ENCODE data around the gene GPD2.

Gene GPD2

GRCh38 chr2:156472686-156473085, 36.5 kb downstream of the GPD2 start:
- Histone ChIP-seq H3K4me3 (ENCODE audit: low read depth in 1 of 5, low read length in 5 of 5) (no peak overlapping the region), H3K9me3 (ENCODE audit: control insufficient read depth in 5 of 5, low read length in 5 of 5) (no peaks in the 10 kb centered on the region), H3K27ac (ENCODE audit: low read depth, low read length) (no peak overlapping the region), H3K27me3 (ENCODE audit: control insufficient read depth in 5 of 5, insufficient read depth in 4 of 5, low read length in 5 of 5) (no peaks in the 10 kb centered on the region), H3K36me3 (ENCODE audit: control insufficient read depth in 5 of 5, insufficient read depth in 5 of 5, low read length in 5 of 5) (peaks cover 0 to 4% (median 0%) of the 10 kb centered on the region in 5 donors), H3K9ac (ENCODE audit: low read length in 5 of 5) (no peak overlapping the region), H3K4me1 (ENCODE audit: control insufficient read depth in 5 of 5, insufficient read depth in 5 of 5, low read length in 5 of 5) (peaks cover 0 to 24% (median 22%) of the 10 kb centered on the region in 5 donors)

GRCh38 chr2:156473445-156473844, 37.3 kb downstream of the GPD2 start:
- H3K27me3 ChIP-seq (ENCODE audit: control insufficient read depth in 5 of 5, insufficient read depth in 4 of 5, low read length in 5 of 5), result no peaks in the 10 kb centered on the region
- H3K9ac ChIP-seq (ENCODE audit: low read length in 5 of 5), result no peak overlapping the region
- H3K4me3 ChIP-seq (ENCODE audit: low read depth in 1 of 5, low read length in 5 of 5), result no peak overlapping the region
- H3K36me3 ChIP-seq (ENCODE audit: control insufficient read depth in 5 of 5, insufficient read depth in 5 of 5, low read length in 5 of 5), result peaks cover 0 to 5% (median 0%) of the 10 kb centered on the region in 5 donors
- H3K4me1 ChIP-seq (ENCODE audit: control insufficient read depth in 5 of 5, insufficient read depth in 5 of 5, low read length in 5 of 5), result peaks cover 0 to 17% (median 15%) of the 10 kb centered on the region in 5 donors
- no peaks in the 10 kb centered on the region for H3K9me3 ChIP-seq (ENCODE audit: control insufficient read depth in 5 of 5, low read length in 5 of 5)
- no peak overlapping the region for H3K27ac ChIP-seq (ENCODE audit: low read depth, low read length)

GRCh38 chr2:156474401-156474800, 38.2 kb downstream of the GPD2 start:
- H3K27ac ChIP-seq (ENCODE audit: low read depth, low read length), result no peak overlapping the region
- H3K9ac ChIP-seq (ENCODE audit: low read length in 5 of 5), result no peak overlapping the region
- no peaks in the 10 kb centered on the region for H3K9me3 ChIP-seq (ENCODE audit: control insufficient read depth in 5 of 5, low read length in 5 of 5)
- H3K27me3 ChIP-seq (ENCODE audit: control insufficient read depth in 5 of 5, insufficient read depth in 4 of 5, low read length in 5 of 5), result no peaks in the 10 kb centered on the region
- peaks cover 0 to 17% (median 15%) of the 10 kb centered on the region in 5 donors for H3K4me1 ChIP-seq (ENCODE audit: control insufficient read depth in 5 of 5, insufficient read depth in 5 of 5, low read length in 5 of 5)
- no peak overlapping the region for H3K4me3 ChIP-seq (ENCODE audit: low read depth in 1 of 5, low read length in 5 of 5)
- H3K36me3 ChIP-seq (ENCODE audit: control insufficient read depth in 5 of 5, insufficient read depth in 5 of 5, low read length in 5 of 5), result peaks cover 0 to 5% (median 0%) of the 10 kb centered on the region in 5 donors

GRCh38 chr2:156476021-156476849, 40.1 kb downstream of the GPD2 start:
- no peak overlapping the region for H3K9ac ChIP-seq (ENCODE audit: low read length in 5 of 5)
- H3K27ac ChIP-seq (ENCODE audit: low read depth, low read length), result peak overlapping the region; percentile 6
- H3K9me3 ChIP-seq (ENCODE audit: control insufficient read depth in 5 of 5, low read length in 5 of 5), result no peaks in the 10 kb centered on the region
- no peak overlapping the region for H3K4me3 ChIP-seq (ENCODE audit: low read depth in 1 of 5, low read length in 5 of 5)
- H3K27me3 ChIP-seq (ENCODE audit: control insufficient read depth in 5 of 5, insufficient read depth in 4 of 5, low read length in 5 of 5), result no peaks in the 10 kb centered on the region
- peaks cover 0 to 5% (median 3%) of the 10 kb centered on the region in 5 donors for H3K36me3 ChIP-seq (ENCODE audit: control insufficient read depth in 5 of 5, insufficient read depth in 5 of 5, low read length in 5 of 5)
- peaks cover 0 to 12% (median 8%) of the 10 kb centered on the region in 5 donors for H3K4me1 ChIP-seq (ENCODE audit: control insufficient read depth in 5 of 5, insufficient read depth in 5 of 5, low read length in 5 of 5)

- Histone ChIP-seq H3K4me3 (ENCODE audit: low read depth in 1 of 5, low read length in 5 of 5) (no peak overlapping the region), H3K9me3 (ENCODE audit: control insufficient read depth in 5 of 5, low read length in 5 of 5) (no peaks in the 10 kb centered on the region), H3K27me3 (ENCODE audit: control insufficient read depth in 5 of 5, insufficient read depth in 4 of 5, low read length in 5 of 5) (no peaks in the 10 kb centered on the region), H3K4me1 (ENCODE audit: control insufficient read depth in 5 of 5, insufficient read depth in 5 of 5, low read length in 5 of 5) (peaks cover 0 to 6% (median 3%) of the 10 kb centered on the region in 5 donors), H3K9ac (ENCODE audit: low read length in 5 of 5) (no peak overlapping the region), H3K36me3 (ENCODE audit: control insufficient read depth in 5 of 5, insufficient read depth in 5 of 5, low read length in 5 of 5) (peaks cover 0 to 5% (median 3%) of the 10 kb centered on the region in 5 donors), H3K27ac (ENCODE audit: low read depth, low read length) (no peak overlapping the region)
These were observed 40.6 kb downstream of the GPD2 start for GRCh38 chr2:156476850-156477206.

- H3K36me3 ChIP-seq (ENCODE audit: control insufficient read depth in 5 of 5, insufficient read depth in 5 of 5, low read length in 5 of 5), result peaks cover 0 to 5% (median 3%) of the 10 kb centered on the region in 5 donors
- no peak overlapping the region for H3K4me3 ChIP-seq (ENCODE audit: low read depth in 1 of 5, low read length in 5 of 5)
- H3K9me3 ChIP-seq (ENCODE audit: control insufficient read depth in 5 of 5, low read length in 5 of 5), result no peaks in the 10 kb centered on the region
- H3K27ac ChIP-seq (ENCODE audit: low read depth, low read length), result no peak overlapping the region
- H3K4me1 ChIP-seq (ENCODE audit: control insufficient read depth in 5 of 5, insufficient read depth in 5 of 5, low read length in 5 of 5), result peaks cover 0 to 5% (median 0%) of the 10 kb centered on the region in 5 donors
- no peak overlapping the region for H3K9ac ChIP-seq (ENCODE audit: low read length in 5 of 5)
- H3K27me3 ChIP-seq (ENCODE audit: control insufficient read depth in 5 of 5, insufficient read depth in 4 of 5, low read length in 5 of 5), result no peaks in the 10 kb centered on the region
These were observed 44.2 kb downstream of the GPD2 start for GRCh38 chr2:156480376-156480775.

- Histone ChIP-seq H3K36me3 (ENCODE audit: control insufficient read depth in 5 of 5, insufficient read depth in 5 of 5, low read length in 5 of 5) (peaks cover 0 to 5% (median 3%) of the 10 kb centered on the region in 5 donors), H3K9ac (ENCODE audit: low read length in 5 of 5) (no peak overlapping the region), H3K27ac (ENCODE audit: low read depth, low read length) (no peak overlapping the region), H3K4me3 (ENCODE audit: low read depth in 1 of 5, low read length in 5 of 5) (no peak overlapping the region), H3K4me1 (ENCODE audit: control insufficient read depth in 5 of 5, insufficient read depth in 5 of 5, low read length in 5 of 5) (peaks cover 0 to 5% (median 0%) of the 10 kb centered on the region in 5 donors), H3K9me3 (ENCODE audit: control insufficient read depth in 5 of 5, low read length in 5 of 5) (no peaks in the 10 kb centered on the region), H3K27me3 (ENCODE audit: control insufficient read depth in 5 of 5, insufficient read depth in 4 of 5, low read length in 5 of 5) (no peaks in the 10 kb centered on the region)
These were observed 45.1 kb downstream of the GPD2 start for GRCh38 chr2:156481312-156481711.

- Histone ChIP-seq H3K9me3 (ENCODE audit: control insufficient read depth in 5 of 5, low read length in 5 of 5) (no peaks in the 10 kb centered on the region), H3K27ac (ENCODE audit: low read depth, low read length) (no peak overlapping the region), H3K27me3 (ENCODE audit: control insufficient read depth in 5 of 5, insufficient read depth in 4 of 5, low read length in 5 of 5) (no peaks in the 10 kb centered on the region), H3K4me3 (ENCODE audit: low read depth in 1 of 5, low read length in 5 of 5) (no peak overlapping the region), H3K4me1 (ENCODE audit: control insufficient read depth in 5 of 5, insufficient read depth in 5 of 5, low read length in 5 of 5) (no peaks in the 10 kb centered on the region), H3K36me3 (ENCODE audit: control insufficient read depth in 5 of 5, insufficient read depth in 5 of 5, low read length in 5 of 5) (peaks cover 0 to 4% (median 0%) of the 10 kb centered on the region in 5 donors), H3K9ac (ENCODE audit: low read length in 5 of 5) (no peak overlapping the region)
These were observed 47.6 kb downstream of the GPD2 start for GRCh38 chr2:156483741-156484173.

DNA sequence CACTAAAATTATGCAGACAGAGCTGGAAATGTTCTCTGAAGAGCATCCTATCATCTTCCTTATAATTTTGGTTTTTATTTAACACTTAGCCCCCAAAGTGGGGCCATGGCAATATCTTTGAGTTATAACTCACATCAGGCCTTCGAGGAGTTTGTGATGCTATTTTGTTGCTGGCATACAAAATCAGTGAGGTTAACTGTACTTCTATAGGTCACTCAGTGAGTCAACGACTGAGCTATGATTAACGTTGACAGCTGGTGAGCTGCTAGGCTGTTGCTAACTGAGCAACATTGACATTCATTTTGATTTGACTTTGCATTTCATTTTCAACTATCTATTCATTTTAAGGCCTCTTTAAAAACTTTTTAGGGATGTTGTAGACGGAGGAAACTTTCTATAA, 50.0 kb downstream of the GPD2 start:
- Histone ChIP-seq H3K9me3 (ENCODE audit: control insufficient read depth in 5 of 5, low read length in 5 of 5) (no peaks in the 10 kb centered on the region), H3K27ac (ENCODE audit: low read depth, low read length) (no peak overlapping the region), H3K4me3 (ENCODE audit: low read depth in 1 of 5, low read length in 5 of 5) (no peak overlapping the region), H3K9ac (ENCODE audit: low read length in 5 of 5) (no peak overlapping the region), H3K36me3 (ENCODE audit: control insufficient read depth in 5 of 5, insufficient read depth in 5 of 5, low read length in 5 of 5) (no peaks in the 10 kb centered on the region), H3K27me3 (ENCODE audit: control insufficient read depth in 5 of 5, insufficient read depth in 4 of 5, low read length in 5 of 5) (no peaks in the 10 kb centered on the region), H3K4me1 (ENCODE audit: control insufficient read depth in 5 of 5, insufficient read depth in 5 of 5, low read length in 5 of 5) (no peaks in the 10 kb centered on the region)

DNA sequence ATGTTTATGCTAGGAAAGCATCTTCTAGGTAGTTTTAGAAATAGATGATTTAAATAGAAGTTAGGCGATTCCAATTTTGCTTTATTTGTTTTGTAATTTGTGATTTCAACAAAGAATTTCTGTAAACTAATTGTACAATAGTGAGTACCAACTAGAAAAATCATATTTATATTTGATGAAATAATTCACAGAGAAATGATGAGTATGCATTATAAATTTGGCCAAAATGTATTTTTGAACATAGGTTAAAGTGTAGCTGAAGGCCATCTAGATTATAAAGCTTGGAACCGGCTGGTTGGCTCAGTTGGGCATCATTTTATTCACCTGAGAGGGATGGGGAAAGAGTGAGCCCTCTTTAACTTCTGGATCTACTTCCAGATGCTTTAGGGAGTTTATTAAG, 50.4 kb downstream of the GPD2 start:
- no peak overlapping the region for H3K27ac ChIP-seq (ENCODE audit: low read depth, low read length)
- no peaks in the 10 kb centered on the region for H3K36me3 ChIP-seq (ENCODE audit: control insufficient read depth in 5 of 5, insufficient read depth in 5 of 5, low read length in 5 of 5)
- no peak overlapping the region for H3K9ac ChIP-seq (ENCODE audit: low read length in 5 of 5)
- no peaks in the 10 kb centered on the region for H3K9me3 ChIP-seq (ENCODE audit: control insufficient read depth in 5 of 5, low read length in 5 of 5)
- no peak overlapping the region for H3K4me3 ChIP-seq (ENCODE audit: low read depth in 1 of 5, low read length in 5 of 5)
- no peaks in the 10 kb centered on the region for H3K27me3 ChIP-seq (ENCODE audit: control insufficient read depth in 5 of 5, insufficient read depth in 4 of 5, low read length in 5 of 5)
- H3K4me1 ChIP-seq (ENCODE audit: control insufficient read depth in 5 of 5, insufficient read depth in 5 of 5, low read length in 5 of 5), result no peaks in the 10 kb centered on the region
